ENCODE measurements around the gene SIL1.
"Not testable (repeated sequence)": the region's sequence is repeated elsewhere in the genome, so short reads cannot be mapped to it uniquely, and the experiment has no call there.

Gene SIL1

DNA sequence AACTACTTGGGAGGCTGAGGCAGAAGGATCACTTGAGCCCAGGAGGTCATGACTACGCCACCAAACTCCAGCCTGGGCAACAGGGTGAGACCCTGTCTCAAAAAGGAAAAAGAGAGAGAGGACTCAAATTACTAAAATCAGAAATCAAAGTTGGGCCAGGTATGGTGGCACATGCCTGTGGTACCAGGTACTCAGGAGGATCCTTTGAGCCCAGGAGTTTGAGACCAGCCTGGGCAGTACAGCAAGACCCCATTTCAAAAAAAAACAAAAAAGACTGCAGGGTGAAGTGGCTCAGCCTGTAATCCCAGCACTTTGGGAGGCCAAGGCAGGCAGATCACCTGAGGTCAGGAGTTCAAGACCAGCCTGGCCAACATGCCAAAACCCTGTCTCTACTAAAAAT lies 23.8 kb downstream of the SIL1 start:
- not testable (repeated sequence) for DNase-seq (ENCODE audit: low spot score)

DNA sequence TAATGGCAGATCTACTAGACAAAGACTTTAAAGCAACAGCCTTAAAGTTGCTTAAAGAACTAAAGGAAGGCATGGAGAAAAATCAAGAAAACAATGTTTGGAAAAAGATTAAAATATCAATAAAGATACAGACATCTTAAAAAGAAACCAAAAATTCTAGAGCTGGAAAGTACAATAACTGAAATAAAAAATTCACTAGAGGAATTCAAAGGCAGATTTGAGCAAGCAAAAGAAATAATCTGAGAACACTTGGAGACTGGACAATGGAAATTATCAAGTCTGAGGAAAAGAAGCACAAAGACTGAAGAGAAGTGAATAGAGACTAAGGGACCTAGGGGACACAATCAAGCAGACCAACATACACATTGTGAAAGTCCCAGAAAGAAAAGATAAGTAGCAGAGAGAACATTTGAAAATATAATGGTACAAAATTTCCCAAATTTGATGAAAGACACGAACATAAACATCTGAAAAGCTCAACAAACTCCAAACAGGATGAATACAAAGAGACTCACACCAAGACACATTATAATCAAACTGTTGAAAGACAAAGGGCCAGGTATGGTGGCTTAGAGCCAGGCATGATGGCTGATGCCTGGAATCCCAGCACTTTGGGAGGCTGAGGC lies 26.3 kb downstream of the SIL1 start:
- DNase-seq (ENCODE audit: low spot score), result no peak

DNA sequence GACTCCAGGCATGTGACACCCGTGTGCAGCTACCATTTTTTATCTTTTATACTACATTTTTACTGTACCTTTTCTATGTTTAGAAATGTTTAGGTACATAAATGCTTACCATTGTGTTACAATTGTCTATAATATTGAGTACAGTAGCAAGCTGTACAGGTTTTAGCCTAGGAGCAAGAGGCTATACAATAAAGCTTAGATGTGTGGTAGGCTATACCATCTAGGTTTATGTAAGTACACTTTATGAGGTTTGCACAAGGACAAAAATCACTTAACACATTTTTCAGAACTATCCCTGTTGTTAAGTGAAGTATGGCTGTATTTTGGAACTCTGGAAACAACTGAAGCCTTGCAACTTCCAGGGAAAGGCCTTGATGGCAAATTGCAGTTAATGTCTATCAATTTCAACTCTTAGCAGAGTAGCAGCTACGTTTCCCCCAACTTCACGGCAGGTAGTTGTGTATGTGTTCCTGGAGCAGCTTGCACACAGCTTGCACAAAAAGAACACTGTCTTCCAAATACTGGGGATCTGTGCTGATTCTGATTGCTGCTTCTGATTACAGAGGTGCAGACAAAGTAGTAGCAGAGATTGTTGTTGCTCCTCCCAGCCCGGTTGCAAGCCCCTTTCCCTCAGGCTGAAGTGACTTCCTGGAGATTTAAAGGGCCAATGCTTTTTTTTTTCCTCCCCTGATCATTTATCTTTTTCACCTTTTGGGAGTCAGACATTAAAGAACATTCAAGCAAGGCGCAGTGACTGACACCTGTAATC lies 30.0 kb downstream of the SIL1 start:
- no peak for DNase-seq (ENCODE audit: low spot score)

DNA sequence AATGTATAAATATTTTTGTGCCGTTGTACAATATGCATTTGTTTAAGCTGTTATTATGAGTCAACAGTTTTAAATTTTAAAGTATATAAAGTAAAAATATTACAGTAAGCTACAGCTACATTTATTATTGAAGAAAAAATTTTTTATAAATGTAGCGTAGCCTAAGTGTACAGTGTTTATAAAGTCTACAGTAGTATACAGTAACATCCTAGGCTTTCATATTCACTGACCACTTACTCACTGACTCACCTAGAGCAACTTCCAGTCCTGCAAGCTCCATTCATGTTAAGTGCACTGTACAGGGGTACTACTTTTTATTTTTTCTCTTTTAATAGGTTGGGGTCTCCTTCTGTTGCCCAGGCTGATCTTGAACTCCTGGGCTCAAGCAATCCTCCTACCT lies 30.6 kb downstream of the SIL1 start:
- no peak for DNase-seq (ENCODE audit: low spot score)

DNA sequence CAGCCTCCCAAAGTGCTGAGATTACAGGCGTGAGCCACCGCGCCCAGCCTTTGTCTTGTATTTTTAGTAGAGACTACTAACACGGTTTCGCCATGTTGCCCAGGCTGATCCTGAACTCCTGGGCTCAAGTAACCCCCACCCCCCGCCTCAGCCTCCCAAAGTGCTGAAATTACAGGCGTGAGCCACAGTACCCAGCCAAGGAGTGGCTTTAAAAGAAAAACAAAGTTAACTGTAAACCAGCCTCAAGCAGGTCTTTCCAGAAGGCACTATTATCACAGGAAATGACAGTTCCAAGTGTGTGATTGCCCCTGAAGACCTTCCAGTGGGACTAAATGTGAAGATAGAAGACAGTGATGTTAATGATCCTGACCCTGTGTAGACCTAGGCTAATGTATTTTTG lies 31.1 kb downstream of the SIL1 start:
- DNase-seq (ENCODE audit: low spot score), result no peak

DNA sequence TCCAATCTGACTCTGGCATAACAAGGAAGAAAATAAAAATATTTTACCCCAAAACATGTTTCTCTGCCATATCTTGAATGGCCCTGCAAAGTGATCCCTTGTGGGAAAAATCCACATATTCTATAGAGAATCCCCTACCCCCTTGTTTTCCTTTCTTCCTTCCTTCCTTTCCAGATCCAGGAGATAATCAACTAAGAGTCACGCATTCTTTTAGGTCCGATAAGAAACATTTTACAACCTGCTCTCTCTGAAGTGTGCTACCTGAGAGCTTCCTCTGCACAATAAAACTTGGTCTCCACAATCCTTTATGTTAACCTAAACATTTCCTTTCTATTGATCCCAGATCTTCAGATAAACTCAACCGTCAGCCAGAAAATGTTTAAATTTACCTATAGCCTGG lies 33.3 kb downstream of the SIL1 start:
- not testable (repeated sequence) for DNase-seq (ENCODE audit: low spot score)

DNA sequence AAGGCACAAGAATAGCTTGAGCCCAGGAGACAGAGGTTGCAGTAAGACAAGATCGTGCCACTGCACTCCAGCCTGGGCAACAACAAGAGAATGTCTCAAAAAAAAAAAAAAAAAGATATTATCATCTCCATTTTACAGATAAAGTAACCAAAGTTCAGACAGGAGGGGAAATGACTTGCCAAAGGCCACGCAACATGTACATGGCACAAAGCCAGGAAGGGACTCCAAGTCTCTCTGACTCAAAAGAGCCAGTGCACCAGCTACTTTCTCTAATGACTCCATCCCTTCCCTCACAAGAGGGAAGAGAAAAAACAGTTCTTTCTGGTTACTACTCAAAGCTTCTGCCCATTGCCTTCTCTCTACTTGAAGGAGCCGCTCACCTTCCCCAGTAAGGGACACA lies 34.1 kb downstream of the SIL1 start:
- DNase-seq (ENCODE audit: low spot score), result no peak

DNA sequence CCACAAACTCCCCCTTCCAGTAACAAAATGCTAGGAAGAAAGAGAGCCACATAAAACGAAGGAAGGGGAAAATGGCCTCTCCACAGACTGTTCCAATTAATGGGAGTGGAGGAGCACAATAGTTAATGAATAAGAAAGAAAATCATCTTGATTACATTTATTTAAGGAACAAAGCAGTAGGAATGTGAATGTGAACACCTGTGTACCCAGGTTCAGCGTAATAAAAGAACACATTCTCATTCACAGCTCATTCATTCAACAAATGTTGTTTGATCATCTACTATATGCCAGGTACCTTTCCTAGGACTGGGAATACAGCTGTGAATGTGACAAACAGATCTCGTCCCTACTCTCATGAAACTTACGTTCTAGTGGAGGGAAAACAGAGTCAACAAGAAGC lies 35.7 kb downstream of the SIL1 start:
- no peak for DNase-seq (ENCODE audit: low spot score)

DNA sequence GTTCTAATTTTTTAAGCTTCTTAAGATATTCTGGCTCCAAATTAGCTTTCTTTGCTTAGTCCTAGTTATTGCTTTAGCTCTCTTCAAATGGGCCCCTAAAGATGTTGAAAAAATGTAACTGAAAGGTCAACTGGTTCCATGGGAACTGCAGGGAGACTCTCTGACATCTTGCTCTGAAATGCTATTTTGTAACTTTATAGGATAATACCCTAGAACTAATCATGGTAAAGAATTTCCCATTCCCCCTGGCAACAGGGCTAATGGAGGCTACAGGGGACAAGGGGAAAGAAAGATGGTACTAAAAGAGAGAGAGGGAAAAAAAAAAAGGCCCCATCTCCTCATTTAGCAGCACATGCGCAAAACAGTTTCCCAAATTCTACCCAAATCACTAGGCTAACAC lies 39.4 kb downstream of the SIL1 start:
- no peak for DNase-seq (ENCODE audit: low spot score)

DNA sequence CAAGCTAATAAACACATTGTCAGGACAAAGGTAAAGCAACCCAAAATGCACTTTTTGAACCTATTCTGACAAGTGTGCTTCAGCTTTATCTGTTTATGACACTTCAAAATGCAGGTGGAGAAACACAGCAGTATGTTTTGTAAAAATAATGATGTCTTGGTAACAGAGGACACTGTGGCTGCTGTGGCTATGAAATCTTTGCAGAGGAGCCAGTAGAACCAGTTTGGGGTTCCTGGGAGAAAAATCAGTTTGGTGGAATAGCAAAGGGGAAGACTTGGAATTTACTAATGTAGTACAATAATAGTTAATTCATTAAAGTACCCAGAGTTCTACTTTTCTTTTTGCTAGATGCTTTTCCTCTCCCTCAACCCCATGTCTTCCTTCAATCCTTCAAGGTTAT lies 40.6 kb downstream of the SIL1 start:
- DNase-seq (ENCODE audit: low spot score), result no peak

DNA sequence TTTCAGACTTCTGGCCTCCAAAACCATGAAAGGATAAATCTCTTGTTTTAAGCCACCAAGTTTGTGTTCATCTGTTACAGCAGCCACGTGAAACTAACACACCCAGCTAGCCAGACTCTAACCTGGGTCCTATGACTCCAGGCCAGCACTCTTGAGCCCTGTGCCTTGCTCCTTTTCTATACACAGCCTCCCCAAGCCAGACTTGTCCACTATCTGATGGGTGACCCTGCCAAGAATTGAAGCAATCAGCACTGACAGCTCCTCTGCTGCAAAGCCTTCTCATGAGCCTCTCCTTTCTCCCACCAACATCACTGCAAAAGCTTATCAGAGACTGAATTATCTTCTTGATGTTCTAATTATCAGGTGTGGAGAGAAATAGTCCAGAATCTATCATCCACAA lies 41.4 kb downstream of the SIL1 start:
- DNase-seq (ENCODE audit: low spot score), result no peak

DNA sequence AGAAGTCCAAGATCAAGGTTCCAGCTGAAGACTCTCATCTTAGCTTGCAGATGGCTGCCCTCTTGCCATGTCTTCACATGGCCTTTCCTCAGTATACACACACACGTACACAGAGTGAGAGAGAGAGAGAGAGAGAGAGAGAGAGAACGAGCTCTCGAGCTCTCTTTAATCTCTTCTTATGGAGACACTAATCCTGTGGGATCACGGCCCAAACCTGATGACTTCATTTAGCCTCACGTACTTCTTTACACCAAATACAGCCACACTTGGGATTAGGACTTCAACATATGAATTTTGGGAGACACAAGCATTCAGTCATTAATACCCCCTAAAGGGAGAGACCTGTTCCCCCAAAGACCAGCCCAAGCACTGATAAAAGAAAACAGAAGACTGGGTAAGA lies 42.8 kb downstream of the SIL1 start:
- DNase-seq (ENCODE audit: low spot score), result no peak

DNA sequence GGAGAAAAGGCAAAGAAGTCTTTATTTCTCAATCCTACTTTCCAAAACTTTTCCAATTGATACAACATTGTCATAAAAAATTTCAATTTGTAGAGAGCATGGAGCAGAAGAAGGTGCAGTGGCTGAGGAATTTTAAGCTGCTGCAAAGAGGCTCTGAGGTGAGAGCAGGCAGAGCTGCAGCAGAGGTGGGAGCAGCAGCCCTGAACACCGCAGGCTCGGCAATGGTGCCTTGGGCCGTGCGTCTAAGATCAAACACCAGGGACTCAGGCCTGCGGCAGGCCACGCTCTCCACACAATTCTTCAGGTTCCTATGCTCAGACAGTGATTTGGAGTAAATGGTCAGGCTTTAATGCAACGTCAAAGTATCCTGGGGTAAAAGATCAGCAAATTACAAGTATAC lies 46.3 kb downstream of the SIL1 start:
- no peak for DNase-seq (ENCODE audit: low spot score)

DNA sequence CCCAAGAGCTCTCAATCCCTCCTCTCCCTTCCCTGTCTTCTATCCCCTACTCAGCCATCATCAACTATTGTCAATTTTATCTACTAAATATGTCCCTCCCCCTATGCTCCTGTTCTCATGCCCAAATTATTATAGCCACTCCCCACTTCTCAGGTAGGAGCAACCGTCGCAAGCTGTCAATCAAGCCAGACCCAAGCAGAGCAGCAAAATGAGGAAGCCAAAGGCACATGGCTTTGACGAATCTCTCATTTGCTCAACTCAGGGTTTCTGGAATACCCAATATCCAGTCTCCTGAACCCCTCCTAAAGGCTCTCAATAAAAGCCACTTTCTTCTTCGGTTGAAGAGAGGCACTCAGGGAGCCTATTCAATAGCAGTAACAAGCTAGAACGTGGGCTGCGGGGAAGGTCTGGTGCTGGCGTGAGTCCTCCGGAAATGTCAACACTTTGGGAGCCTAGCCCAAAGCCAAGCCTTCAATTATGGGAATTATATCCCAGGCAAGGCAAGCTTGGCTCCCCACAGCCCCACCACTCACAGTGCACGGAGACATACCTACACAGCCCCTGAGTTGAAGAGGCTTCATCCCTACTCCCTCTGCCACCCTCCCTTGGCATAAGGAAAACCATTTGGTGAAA lies 47.7 kb downstream of the SIL1 start:
- DNase-seq (ENCODE audit: low spot score), result no peak

DNA sequence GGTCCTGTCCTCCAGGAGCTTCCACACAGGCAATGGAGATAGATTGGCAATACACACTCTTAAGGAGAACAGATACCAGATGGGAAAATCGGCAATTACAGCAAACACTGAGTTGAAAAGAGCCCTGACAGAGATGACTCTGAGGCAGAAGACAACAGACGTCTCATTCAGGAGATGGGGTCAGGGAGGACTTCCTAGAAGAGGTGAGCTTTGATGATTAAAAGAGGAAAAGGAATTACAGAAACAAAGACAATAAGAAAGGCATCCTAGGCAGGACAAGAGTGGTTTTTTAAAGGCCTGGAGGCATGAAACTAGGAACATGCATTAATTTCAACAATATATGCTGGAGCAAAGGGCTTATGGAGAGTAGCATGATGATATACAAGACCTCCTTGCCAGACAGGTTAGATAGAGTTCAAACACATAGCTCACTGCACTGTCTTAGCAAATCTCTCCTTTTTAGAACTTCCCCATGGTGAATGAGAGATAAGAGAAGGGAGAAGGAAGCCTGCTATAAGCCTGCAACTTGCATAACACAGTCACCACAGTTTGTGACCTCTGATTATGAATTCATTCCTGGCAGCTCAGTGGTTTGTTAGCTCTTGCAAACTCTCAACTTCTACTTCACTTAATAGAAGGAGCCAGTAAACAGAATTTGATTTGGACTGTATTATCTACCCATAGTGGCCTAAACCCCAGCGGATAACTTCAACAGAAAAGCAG lies 48.5 kb downstream of the SIL1 start:
- DNase-seq (ENCODE audit: low spot score), result no peak

DNA sequence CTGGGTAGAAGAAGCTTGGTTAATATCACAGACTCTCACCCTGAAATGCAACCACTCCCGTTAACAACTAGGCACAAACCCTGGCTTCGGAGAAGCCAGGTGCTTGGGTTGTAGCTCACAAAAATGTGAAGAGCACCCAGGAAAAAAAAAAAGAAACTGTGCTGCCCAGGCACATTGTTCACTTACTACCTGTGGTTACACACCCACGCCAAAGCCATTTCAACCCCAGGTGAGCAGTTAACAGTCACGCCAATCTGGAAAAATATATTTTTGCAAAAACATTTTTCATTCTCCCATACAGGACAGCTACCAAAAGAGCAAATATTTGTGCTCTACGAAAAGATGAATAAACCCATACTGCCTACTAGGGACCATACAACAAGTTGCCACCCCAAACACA lies 49.2 kb downstream of the SIL1 start:
- DNase-seq (ENCODE audit: low spot score), result no peak

DNA sequence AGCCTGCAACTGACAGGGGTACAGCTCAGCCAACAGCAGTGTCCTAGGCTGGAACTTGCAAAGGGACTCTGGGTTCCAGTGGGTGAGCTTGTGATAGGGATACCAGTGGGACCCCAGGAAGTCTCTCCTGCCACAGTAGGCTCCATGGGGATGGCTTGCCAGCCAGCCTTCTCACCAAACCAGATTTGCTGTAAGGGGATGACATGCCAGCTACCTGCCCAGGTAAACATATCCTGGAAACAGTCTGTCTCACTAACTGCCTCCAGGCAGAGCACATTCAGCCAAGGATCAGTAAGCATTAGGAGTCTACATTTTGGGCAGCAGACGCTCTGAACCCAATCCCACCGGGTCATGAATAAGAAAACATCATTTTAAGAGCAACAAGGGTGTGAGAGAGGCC lies 49.9 kb downstream of the SIL1 start:
- DNase-seq (ENCODE audit: low spot score), result no peak

DNA sequence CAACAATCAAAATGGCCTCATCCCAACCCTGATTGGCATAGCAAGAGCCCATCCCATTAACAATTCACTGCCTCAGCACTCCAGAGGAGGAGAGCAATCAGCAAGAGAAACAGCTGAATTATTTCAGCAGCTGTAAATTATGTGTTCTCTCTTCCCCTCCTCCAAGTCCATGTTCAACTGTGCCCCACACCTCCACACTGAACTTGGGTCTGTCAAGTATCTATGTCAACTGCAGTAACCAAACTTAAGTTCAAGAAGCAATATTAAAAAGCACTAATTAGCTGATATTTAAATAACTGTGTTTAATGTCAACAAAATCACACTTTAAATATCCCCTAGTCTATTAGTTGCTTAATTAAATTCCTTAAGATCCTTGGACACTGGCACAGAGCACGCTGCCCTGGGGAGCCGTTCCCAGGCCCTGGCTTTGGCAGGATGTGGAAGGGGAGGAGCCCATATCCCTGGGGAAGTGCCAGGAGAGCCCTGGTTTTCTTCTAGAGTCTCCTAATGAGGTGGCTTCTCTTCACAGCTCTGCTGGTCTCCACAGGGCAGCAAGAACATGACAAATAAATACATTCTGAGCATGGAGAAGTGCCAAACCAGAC lies 50.6 kb downstream of the SIL1 start:
- peak; percentile 56 for DNase-seq (ENCODE audit: low spot score)

DNA sequence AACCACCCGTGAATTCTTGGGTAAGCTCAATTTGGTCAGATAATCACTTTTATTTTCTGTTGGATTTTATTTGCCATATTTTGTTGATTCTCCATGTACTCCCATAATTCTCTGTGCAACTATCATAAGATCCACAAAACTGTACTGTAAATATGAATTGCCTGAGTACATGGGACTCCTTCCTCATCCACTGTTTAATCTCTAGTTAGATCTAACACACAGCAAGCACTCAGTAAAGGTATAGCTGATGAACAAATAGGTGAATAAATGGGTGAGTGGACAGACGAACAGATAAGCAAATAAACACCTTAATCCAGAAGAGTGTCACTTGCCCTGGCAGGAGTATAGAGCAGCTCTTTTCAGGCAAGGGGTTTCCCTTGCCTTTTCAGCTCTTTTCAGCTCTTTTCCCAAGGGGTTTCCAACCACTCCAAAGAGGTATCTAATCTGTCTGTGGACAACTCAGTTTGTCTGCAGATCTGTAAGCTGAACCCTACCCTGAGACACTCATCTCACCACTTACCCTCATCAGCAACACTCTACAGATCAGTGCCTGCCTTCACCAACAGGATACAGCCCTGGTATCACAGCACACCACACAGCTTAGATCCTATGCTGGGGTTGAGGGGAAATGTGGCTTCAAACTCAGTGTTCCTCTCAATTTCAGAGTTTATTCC lies 51.2 kb downstream of the SIL1 start:
- DNase-seq (ENCODE audit: low spot score), result no peak

DNA sequence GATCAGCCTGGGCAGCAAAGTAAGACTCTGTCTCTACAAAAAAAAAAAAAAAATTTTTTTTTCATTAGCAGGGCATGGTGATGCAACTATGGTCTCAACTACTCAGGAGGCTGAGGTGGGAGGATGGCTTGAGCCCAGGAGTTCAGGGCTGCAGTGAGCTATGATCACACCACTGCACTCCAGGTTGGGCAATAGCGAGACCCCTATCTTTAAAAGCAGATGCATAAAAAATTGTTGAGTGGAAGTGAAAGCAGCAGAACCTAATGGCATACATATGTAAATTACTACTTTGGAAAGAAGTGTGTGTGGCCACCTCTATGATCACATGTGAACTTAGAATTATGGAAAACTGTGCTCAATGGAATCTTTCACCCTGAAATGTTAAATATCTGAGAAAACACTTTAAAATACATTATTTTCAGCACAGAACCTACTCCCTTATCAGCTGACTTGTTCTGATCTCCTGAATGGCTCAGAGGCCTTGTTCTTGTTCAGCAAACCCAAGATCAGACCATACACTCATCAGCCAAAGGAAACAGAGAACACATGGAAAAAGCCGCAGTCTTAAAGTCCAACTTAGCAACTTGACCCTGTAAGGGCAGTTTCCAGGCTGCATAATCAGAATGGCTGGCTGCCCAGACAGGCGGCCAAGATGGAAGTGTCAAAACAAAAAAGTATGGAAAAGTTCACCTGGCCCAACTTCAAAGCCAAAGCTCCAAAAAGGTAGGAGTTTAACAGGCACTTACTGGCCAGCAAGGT lies 56.5 kb downstream of the SIL1 start:
- no peak for DNase-seq (ENCODE audit: low spot score)

DNA sequence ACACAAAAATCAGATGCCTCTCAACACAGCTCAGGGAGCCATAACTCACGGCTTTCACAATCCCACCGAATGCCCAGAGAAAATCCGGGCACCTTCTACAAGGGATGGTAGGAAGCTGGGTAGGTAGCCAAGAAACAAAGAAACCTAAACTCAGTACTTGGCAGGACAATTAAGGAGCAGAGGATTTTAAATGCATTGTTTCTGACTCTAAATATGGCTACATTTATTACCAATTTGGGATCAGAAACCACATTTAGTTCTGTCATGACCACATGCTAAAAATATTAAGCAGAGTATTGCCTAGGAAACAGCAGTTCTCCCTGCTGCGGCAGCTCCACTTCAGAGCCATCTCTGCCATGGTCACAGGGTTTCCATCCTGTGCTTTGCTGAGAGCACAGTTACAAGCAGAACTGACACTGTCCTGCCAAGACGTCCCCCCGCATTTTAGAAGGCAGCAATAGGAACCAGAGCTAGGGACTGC lies 57.5 kb downstream of the SIL1 start:
- DNase-seq (ENCODE audit: low spot score), result peak; percentile 80
